Fibroblast of skin of left quadriceps (primary cell): Measurements from ENCODE around the gene SLC25A22.

ENCODE experiments used
- DNase-seq, 2 experiments: peaks; one replicate each; pipeline ENCODE4 v3.0.0-alpha.2; 2013; ENCODE audit warnings: low read depth in 2 of 2

Gene SLC25A22

GRCh38 chr11:773425-773824 is 24.7 kb downstream of the SLC25A22 start:
- DNase-seq, result no peak

GRCh38 chr11:772429-773390 is 25.4 kb downstream of the SLC25A22 start:
- no peak for DNase-seq

GRCh38 chr11:771617-772204 is 26.4 kb downstream of the SLC25A22 start:
- no peak for DNase-seq

GRCh38 chr11:770642-771616 is 27.2 kb downstream of the SLC25A22 start:
- no peak for DNase-seq

- DNase-seq, result no peak
Observed at GRCh38 chr11:769887-770641, 28.0 kb downstream of the SLC25A22 start.

- no peak for DNase-seq
Observed at GRCh38 chr11:767238-767637, 30.8 kb downstream of the SLC25A22 start.

- no peak for DNase-seq
Observed at GRCh38 chr11:766936-767210, 31.2 kb downstream of the SLC25A22 start.

- DNase-seq, result no peak
Observed at GRCh38 chr11:766106-766935, 31.8 kb downstream of the SLC25A22 start.

- DNase-seq, result no peak
Observed at GRCh38 chr11:765802-766091, 32.3 kb downstream of the SLC25A22 start.

- no peak for DNase-seq
Observed at GRCh38 chr11:765025-765801, 32.9 kb downstream of the SLC25A22 start.

GRCh38 chr11:764322-765024 is 33.6 kb downstream of the SLC25A22 start:
- DNase-seq, result no peak

- no peak for DNase-seq
Observed at GRCh38 chr11:763549-764321, 34.3 kb downstream of the SLC25A22 start.

GRCh38 chr11:763073-763463 is 35.0 kb downstream of the SLC25A22 start:
- no peak for DNase-seq

- DNase-seq, result peak in 1 of 2 experiments; percentile 18
Observed at GRCh38 chr11:762421-763072, 35.5 kb downstream of the SLC25A22 start.

- DNase-seq, result no peak
Observed at GRCh38 chr11:761526-762108, 36.5 kb downstream of the SLC25A22 start.

- no peak for DNase-seq
Observed at GRCh38 chr11:760236-760635, 37.8 kb downstream of the SLC25A22 start.

GRCh38 chr11:749731-750130 is 48.4 kb downstream of the SLC25A22 start:
- DNase-seq, result no peak

GRCh38 chr11:748007-748359 is 50.1 kb downstream of the SLC25A22 start:
- DNase-seq, result no peak
